ENCODE measurements around the gene MGLL. TPM values are rescaled to one million over a fixed set of nuclear protein-coding genes. Genes with fewer than 3 reads are reported as not detected.

The MGLL gene
- total RNA-seq, 1 donor from 2014 or later, result 132 TPM

GRCh38 chr3:127731546-127732289, 90.6 kb downstream of the MGLL start:
- H3K4me1 ChIP-seq, result peaks cover 45% of the 10 kb centered on the region
- no peaks in the 10 kb centered on the region for H3K36me3 ChIP-seq
- H3K4me3 ChIP-seq, result no peak overlapping the region
- no peaks in the 10 kb centered on the region for H3K9me3 ChIP-seq
- ATAC-seq (no peak), DNase-seq (no peak)
- no peaks in the 10 kb centered on the region for H3K27me3 ChIP-seq (ENCODE audit: low read depth)
- intact Hi-C loops (cut with DNase I), result no loop called here
- no peak for TF ChIP-seq CTCF (IDR thresholded peaks at IDR 0.05)
- H3K27ac ChIP-seq, result no peak overlapping the region

DNA sequence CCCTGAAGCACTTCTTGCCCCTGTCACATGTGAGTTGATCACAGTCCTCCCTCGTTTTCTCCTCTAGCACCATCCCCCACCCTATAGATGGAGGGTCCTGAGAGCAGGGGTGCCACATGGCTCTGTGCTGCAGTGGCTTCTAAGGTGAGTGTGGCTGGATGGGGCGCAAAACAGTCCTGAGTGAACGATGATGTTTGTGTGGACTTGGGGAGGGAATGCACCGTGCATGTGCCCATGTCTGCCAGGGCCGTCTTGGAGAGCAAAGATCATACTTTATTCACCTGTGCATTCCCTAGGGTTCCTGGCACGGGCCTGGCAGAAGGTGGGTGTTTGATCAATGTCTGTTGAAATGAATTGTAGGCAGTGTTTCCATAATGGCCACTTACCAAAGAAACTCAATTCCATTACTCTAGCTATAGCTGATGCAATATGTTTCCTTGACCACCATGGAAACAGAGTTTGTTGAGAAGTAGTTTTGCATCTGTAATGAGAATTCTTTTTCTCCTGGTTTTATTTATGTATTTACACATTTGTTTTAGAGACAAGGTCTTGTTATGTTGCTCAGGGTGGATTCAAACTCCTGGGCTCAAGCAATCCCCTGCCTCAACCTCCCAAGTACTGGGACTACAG, 91.5 kb downstream of the MGLL start:
- no peak overlapping the region for H3K27ac ChIP-seq
- TF ChIP-seq CTCF (IDR thresholded peaks at IDR 0.05), result no peak
- DNase-seq (no peak), ATAC-seq (no peak)
- intact Hi-C loops (cut with DNase I), result no loop called here
- H3K27me3 ChIP-seq (ENCODE audit: low read depth), result no peaks in the 10 kb centered on the region
- no peaks in the 10 kb centered on the region for H3K36me3 ChIP-seq
- no peaks in the 10 kb centered on the region for H3K9me3 ChIP-seq
- peaks cover 36% of the 10 kb centered on the region for H3K4me1 ChIP-seq
- H3K4me3 ChIP-seq, result no peak overlapping the region

DNA sequence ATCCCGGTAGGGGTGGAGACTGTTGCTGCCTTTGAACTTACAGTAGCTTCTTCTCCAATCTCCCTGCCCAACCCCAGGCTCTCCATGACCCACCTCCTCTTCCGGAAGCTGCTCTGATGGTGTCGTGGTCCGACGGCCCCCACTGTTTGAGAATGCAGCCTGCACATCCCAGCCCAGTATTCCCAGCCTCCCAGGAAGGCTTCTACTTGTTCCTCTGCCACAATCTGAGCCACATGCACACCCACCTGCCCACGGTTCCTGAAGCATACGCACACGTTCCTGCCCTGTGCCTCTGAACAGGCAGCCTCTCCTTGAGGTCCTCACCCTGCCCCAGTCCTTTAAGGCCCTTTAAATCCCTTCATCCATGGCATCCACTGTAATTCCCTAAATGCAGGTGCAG, 92.1 kb downstream of the MGLL start:
- DNase-seq, result no peak
- Histone ChIP-seq H3K4me1 (peaks cover 30% of the 10 kb centered on the region), H3K27me3 (ENCODE audit: low read depth) (no peaks in the 10 kb centered on the region), H3K4me3 (no peak overlapping the region), H3K9me3 (no peaks in the 10 kb centered on the region), H3K27ac (no peak overlapping the region), H3K36me3 (no peaks in the 10 kb centered on the region)
- TF ChIP-seq CTCF (IDR thresholded peaks at IDR 0.05), result no peak
- ATAC-seq, result no peak
- intact Hi-C loops (cut with DNase I), result no loop called here

DNA sequence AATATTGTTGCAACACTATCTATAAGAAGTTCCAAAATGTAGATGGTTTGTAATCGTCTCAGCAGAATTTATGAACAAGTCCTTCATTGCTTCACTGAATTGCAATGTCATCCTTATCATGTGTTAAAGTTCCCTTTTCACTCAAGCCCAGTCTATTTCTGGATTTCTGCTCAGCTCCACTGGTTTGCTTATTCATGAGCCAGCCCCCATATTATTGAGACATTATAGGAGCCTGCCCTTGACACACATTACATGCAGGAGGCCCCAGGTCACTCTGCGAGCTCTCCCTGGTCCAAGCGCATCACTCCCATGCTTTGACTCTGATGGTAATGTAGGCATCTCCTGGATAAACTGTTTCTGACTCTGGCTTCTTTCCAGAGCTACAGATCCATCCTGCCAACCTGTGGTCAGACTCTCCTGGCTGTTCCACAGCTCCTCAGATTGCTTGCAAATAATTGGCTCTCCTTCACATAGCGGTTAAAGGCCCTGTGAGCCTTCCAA, 92.7 kb downstream of the MGLL start:
- H3K27me3 ChIP-seq (ENCODE audit: low read depth), result no peaks in the 10 kb centered on the region
- no peak overlapping the region for H3K4me3 ChIP-seq
- no peaks in the 10 kb centered on the region for H3K9me3 ChIP-seq
- ATAC-seq (peak; percentile 71 to 77), DNase-seq (no peak)
- intact Hi-C loops (cut with DNase I), result no loop called here
- no peaks in the 10 kb centered on the region for H3K36me3 ChIP-seq
- TF ChIP-seq CTCF (IDR thresholded peaks at IDR 0.05), result no peak
- no peak overlapping the region for H3K27ac ChIP-seq
- peaks cover 24% of the 10 kb centered on the region for H3K4me1 ChIP-seq

- DNase-seq, result no peak
- TF ChIP-seq CTCF (IDR thresholded peaks at IDR 0.05), result no peak
- ATAC-seq, result no peak
- Histone ChIP-seq H3K4me1 (peaks cover 15% of the 10 kb centered on the region), H3K36me3 (no peaks in the 10 kb centered on the region), H3K27me3 (ENCODE audit: low read depth) (no peaks in the 10 kb centered on the region), H3K27ac (no peak overlapping the region), H3K9me3 (no peaks in the 10 kb centered on the region), H3K4me3 (no peak overlapping the region)
- intact Hi-C loops (cut with DNase I), result no loop called here
Measured at GRCh38 chr3:127728417-127729015, 93.8 kb downstream of the MGLL start.
